GM11168 (cell line): Measurements from ENCODE around the gene FCGR2B.
"Not testable (repeated sequence)": the region's sequence is repeated elsewhere in the genome, so short reads cannot be mapped to it uniquely, and the experiment has no call there.

ENCODE experiments used
- in situ Hi-C: fragments of 300-500 bp; cut with MboI; formaldehyde crosslinking; loops from one replicate; pipeline ENCODE4 v1.12.0; 2022; ENCODE audit warnings: low sequenced_read_pairs; ENCODE audit not compliant: unreplicated experiment

The FCGR2B gene

GRCh38 chr1:161662684-161663339 lies at the start of gene FCGR2B:
Gene FCGR2B, plus strand, starts transcription at chr1:161663143. Its CDS starts 99 bp downstream, at chr1:161663242.
- in situ Hi-C loops = not testable (repeated sequence)

- in situ Hi-C loops = not testable (repeated sequence)
These were observed 46.5 kb upstream of the FCGR2B start for GRCh38 chr1:161616417-161616816.

- in situ Hi-C loops = not testable (repeated sequence)
These were observed 44.4 kb upstream of the FCGR2B start for GRCh38 chr1:161618517-161618916.

DNA sequence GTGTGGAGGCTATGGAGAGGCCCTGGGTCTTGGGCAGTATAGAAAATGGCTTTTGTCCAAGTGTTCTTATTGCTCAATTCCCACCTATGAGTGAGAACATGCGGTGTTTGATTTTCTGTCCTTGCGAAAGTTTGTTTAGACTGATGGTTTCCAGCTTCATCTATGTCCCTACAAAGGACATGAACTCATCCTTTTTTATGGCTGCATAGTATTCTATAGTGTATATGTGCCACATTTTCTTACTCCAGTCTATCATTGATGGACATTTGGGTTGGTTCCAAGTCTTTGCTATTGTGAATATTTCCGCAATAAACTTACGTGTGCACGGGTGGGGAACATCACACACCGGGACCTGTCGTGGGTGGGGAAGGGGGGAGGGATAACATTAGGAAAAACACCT lies 42.5 kb upstream of the FCGR2B start:
- in situ Hi-C loops = not testable (repeated sequence)

DNA sequence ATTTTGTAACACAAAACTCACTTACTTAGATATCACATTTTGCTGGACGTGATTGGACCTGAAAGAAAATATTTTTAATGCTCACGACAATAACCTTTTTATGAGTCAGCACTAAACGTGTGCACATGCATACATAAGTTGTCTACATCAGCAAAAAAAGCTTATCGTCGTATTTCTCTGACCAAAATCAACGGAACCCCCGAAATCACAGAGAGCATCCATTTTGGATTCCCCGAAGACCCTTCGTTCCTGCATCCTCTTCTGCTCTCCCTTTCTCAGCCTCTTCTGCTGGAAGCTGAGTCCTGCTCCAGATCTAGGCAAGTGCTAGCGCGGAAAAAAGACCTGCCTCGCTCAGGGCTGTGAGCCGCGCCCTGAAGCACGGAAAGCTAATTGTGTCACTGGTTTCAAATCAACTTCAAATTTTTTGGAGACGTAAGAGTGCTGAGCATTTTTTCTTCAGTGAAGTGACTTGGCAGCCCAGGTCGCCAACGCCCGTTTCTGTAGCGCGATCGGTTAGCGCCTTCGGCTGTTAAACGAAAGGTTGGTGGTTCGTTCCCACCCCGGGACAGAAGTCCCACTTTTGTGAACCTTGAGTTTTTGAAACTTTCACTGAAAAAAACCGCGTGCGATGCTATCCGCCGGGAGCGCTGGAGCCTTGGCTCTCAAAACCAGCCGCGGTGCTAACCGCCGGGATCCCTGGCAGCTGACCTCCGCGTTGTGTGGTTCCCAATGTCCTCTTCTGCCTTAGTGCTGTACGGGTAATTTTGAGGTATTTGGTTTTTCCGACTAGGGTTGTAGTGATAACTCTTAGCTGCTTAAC lies 41.6 kb upstream of the FCGR2B start:
- in situ Hi-C loops = not testable (repeated sequence)

GRCh38 chr1:161622054-161622453 lies 40.9 kb upstream of the FCGR2B start:
- in situ Hi-C loops = not testable (repeated sequence)

DNA sequence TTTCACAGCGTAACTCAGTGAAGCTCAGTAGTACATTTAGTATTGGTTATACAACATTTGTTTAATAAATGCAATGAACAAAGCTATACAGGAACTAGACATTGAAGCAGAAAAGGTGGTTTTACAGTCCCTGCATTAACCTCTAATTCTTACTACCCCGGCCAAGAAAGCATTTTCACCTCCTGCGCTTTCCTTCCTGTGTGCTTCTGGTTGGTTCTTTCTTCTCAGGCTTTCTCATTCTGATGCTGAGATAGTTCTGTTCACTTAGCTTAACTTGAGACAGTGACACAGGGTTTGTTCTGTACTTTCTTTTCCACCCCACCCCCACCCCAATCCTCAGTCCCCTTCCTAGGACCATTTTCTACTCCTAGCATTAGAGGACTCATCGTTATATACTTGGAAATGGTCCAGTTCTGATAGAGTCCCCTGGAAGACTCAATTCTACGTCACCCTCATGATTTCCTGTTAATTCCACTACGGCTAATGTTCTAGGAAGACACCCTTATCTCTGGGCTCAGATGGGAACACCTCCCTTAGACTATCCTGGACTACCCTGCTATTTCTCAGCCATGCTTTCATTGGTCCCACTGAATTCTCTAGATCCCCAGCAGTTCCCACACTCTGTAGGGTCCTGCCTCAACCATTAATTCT lies 39.4 kb upstream of the FCGR2B start:
- in situ Hi-C loops = not testable (repeated sequence)

DNA sequence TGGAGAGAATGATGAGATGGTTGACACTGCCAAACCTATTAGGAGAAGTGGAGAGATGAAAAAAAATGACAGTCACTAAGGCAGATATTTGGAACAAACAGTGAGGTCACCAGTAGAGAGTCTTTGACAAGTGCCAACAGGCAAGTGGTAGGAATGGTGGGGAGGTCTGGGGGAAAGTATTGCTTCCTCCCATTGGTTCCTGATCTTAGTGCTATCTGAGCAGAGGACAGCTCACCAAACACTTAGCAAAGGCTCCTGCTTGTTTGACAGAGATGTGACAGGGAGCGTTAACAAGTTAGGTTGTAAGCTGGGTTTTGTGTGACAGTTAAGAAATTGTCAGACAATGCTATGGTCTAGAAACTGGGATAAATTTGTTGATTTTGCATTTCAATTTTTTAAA lies 38.3 kb upstream of the FCGR2B start:
- in situ Hi-C loops = not testable (repeated sequence)

DNA sequence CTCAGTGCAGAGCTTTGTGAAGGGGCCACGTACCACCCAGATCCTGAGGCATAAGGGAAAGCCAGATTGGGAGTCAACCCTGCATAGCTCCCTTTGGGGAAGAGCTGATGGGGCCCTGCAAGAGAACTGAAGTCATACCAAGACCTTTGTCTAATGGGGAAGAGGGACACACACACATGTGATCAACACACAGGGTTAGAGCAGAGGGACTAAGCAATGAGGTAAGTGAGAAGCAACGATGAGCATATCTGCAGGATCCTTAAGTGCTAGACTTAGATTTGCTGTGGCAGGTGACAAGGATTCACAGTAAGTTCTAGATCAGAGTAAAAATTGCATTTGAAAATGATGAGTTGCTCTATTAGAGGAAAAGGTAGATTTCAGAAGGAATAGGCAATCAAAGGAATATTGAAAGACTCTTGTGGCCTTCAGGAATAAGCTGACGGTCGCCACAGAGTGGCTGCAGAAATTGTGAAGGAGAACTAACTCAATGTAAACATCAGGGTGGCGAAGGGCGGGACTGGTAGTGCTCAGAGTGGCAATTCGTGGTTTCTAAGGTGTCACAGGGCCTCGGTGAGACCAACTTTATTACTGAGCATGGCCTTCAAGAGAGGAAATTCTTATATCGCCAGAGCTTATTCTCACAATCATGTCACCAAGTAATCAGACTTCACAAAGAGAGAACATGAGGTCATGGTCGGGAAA lies 36.3 kb upstream of the FCGR2B start:
- in situ Hi-C loops = not testable (repeated sequence)

DNA sequence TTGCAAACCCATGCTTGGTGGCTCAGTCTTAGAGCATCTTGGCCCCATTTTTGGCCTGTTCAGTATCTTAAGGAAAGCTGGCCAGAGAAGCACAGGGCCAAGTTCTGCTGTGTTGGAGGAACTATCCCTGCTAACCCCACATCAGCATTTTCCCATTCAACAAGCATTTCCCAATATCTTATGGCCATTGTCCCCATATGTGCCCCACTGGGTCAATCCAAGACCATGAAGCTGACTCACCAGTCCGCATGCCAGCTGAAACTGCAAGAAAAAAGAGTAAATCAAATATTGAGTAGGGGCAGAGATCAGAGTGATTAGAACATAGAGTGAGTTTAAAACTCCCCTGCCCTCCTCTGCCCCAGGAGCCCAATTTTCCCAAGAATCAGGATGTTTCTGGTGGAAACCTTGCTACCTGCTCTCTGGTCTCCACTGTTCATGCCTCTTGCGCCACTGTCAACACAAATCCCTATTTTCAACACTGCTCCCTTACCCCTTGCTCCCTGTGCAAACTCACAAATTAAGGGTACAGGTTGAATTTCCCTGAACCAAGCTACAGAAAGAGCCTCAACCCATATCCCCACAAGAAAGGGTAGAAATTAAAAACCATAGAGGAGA lies 32.7 kb upstream of the FCGR2B start:
- in situ Hi-C loops = not testable (repeated sequence)

DNA sequence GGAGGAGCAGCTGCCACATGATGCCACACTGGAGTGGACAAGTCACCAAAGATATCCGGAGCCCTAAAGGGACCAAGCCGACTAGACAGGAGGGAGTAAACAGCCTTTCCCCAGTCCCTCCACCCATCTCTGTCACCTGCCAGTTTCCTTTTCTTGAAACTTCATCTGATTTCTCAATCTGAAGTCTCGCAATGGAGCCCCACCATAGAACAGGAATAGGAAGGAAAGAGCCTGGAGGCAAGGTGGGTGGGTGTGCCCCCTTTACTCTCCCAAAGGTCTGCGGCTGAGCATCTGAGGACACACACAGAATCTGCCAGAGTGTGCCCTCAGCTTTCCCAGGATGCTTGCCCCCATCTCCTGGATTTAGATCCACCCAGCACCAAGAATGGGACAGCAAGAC lies 31.9 kb upstream of the FCGR2B start, which contains the start of gene FCGR3B:
FCGR3B (minus strand) TSS at position 101 of the 400 bp plus-strand sequence; CDS start at position 19, 82 bp downstream.
- in situ Hi-C loops = no loop called here

DNA sequence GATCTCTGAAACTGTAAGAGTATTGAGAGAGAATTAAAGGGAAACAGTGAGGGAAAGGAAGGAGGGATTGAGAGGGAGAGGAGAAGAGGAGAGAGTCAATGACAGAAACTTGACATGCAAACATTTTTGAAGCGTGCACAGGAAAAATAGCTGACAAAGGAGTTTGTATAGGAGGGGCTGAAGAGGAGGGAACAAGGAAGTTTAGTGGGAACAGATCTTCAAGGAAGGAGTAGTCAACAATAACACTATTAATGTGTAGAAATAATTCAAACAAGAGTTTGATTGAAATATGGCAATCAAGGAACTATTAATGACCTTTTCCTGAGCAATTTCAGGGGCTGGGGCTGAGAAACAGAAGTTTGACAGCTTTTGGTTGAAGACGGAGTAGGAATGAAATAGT lies 27.9 kb upstream of the FCGR2B start:
- in situ Hi-C loops = loop anchor here (5.0 kb wide), 1 partner anchor 78 kb away; no protein-coding TSS in a partner anchor

- in situ Hi-C loops = loop anchor here (5.0 kb wide), 1 partner anchor 79 kb away; no protein-coding TSS in a partner anchor
These were observed 26.7 kb upstream of the FCGR2B start for GRCh38 chr1:161636189-161636782.

DNA sequence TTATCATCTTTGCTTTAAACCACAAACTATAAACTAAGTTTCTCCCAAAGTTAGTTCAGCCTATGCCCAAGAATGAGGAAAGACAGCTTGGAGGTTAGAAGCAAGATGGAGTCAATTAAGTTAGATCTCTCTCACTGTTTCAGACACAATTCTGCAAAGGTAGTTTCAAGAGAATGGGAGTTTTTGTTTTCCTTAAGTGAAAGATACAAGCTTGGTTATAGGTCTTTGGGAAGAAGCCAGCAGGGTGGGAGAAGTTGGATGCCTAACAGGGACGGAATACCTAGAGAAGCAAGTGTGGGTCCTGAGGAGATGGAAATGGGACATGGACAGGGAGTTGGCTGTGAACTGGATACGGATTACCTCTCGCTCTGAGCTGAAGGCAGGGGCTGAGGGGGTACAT lies 26.0 kb upstream of the FCGR2B start:
- in situ Hi-C loops = loop anchor here (5.0 kb wide), 1 partner anchor 80 kb away; no protein-coding TSS in a partner anchor

- in situ Hi-C loops = loop anchor here (5.0 kb wide), 1 partner anchor 81 kb away; no protein-coding TSS in a partner anchor
These were observed 24.5 kb upstream of the FCGR2B start for GRCh38 chr1:161638251-161638993.

- in situ Hi-C loops = loop anchor here (5.0 kb wide), 1 partner anchor 82 kb away; no protein-coding TSS in a partner anchor
These were observed 23.7 kb upstream of the FCGR2B start for GRCh38 chr1:161639203-161639602.

GRCh38 chr1:161642697-161643096 lies 20.2 kb upstream of the FCGR2B start:
- in situ Hi-C loops = not testable (repeated sequence)

- in situ Hi-C loops = not testable (repeated sequence)
These were observed 19.3 kb upstream of the FCGR2B start for GRCh38 chr1:161643481-161644208.
